Measurements from ENCODE around the gene PHF20.
"Not testable (repeated sequence)": the region's sequence is repeated elsewhere in the genome, so short reads cannot be mapped to it uniquely, and the experiment has no call there.

Gene PHF20

DNA sequence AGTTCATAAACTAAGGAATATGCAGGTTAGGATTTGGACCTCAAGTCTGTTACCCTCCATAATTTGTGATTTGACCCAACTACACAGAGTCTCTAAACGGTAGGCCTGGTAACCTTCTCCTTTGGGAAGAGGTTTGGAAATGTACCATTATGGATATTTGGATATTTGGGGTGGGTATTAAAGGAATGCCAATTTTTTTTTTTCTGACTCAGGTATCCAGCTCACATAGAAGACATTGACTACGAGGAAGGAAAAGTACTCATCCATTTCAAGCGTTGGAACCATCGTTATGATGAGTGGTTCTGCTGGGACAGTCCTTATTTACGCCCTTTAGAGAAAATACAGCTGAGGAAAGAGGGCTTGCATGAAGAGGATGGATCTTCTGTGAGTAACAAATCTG lies 70.5 kb downstream of the PHF20 start:
- DNase-seq: no peak

DNA sequence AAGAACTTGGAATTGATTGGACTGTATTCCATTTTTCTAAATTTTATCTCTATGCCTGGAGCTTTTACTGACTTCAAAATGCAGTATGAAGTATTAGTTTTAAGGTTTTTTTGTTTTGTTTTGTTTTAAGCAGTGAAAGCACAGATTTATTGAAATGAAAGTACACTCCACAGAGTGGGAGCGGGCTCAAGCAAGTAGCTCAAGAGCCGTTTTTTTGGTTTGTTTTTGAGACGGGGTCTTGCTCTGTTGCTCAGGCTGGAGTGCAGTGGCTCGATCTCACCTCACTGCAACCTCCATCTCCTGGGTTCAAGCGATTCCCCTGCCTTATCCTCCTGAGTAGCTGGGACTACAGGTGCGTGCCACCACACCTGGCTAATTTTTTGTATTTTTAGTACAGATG lies 72.1 kb downstream of the PHF20 start:
- DNase-seq: not testable (repeated sequence)

GRCh38 chr20:35845561-35845960 lies 73.7 kb downstream of the PHF20 start:
- peak; percentile 30 for DNase-seq

DNA sequence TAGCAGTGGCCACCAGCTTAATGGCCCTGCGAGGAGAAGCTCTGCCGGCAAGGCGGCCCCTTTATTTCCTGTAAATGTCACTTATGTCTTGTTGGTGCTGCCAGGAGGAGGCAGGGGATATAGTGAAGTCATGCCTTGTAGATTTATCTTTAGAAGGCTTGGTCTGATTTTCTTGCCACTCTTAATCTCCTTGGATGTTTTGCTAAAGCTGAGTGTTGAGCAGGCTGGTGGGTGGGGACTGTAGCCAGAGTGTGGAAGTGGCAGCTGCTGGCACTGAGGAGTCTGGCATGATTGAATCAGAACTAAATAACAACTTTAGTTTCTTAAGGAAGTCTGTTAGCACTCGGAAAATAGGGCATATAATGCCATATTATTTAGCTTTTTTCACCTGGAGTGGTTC lies 77.9 kb downstream of the PHF20 start:
- DNase-seq: no peak

DNA sequence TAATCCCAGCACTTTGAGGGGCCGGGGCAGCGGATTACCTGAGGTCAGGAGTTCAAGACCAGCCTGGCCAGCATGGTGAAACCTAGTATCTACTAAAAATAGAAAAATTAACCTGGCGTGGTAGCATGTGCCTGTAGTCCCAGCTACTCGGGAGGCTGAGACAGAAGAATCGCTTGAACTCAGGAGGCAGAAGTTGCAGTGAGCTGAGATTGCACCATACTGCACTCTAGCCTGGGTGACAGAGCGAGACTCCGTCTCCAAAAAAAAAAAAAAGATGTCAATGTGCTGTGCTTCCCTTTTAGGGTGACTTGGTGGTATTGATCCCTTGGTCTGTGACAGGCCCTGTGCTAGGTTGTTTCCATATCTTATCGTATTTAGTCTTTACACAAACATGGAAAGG lies 79.8 kb downstream of the PHF20 start:
- not testable (repeated sequence) for DNase-seq

- DNase-seq: peak; percentile 22
These were observed 83.0 kb downstream of the PHF20 start for GRCh38 chr20:35854713-35855348.

DNA sequence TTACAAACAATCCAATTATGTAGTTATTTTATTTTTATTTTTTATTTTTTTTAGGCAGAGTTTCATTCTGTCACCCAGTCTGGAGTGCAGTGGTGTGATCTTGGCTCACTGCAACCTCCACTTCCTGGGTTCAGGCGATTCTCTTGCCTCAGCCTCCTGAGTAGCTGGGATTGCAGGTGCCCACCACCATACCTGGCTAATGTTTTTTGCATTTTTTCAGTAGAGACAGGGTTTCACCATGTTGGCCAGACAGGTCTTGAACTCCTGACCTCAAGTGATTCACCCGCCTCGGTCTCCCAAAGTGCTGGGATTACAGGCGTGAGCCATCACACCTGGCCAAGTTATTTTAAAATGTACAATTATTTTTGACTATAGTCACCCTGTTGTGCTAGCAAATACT lies 83.8 kb downstream of the PHF20 start:
- DNase-seq: not testable (repeated sequence)

- DNase-seq: no peak
These were observed 85.1 kb downstream of the PHF20 start for GRCh38 chr20:35856866-35857265.

DNA sequence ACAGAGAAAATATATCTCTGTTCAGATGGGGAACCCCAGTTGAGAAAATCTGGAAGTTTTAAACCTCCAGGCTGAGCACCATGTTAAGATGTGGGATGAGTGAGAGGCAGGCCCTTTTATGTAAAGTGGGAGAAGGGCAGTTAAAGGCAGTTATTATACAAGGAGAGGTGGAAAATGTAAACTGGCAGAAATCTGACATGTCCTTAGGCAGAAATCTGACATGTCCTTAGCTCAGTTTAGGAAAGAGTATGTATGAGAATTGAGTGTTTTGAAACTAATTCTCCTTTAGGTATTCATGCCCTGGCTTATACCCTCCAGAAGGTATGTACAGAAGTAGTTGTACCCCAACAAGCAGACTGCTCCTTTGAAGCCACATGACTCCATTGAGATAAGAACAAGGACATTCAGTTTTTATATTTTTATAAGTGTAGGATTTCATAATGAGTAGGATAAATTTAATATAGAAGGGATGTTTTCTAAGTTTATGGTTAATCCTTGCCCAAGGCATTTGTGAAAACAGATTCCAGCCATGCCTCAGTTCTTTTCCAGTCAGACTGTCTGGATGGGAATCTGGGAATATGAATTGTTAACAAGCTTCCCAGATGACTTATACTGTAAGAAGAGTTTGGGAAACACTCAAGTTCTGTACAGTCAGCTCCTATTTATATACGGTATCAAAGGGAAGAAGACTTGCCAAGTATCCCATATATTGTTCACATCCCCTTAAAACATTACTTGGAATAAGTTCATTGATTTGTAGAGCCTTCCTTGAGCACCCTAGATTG lies 94.8 kb downstream of the PHF20 start:
- peak; percentile 91 for DNase-seq

- no peak for DNase-seq
These were observed 98.9 kb downstream of the PHF20 start for GRCh38 chr20:35870541-35871258.

- DNase-seq: no peak
These were observed 99.5 kb downstream of the PHF20 start for GRCh38 chr20:35871259-35871771.

GRCh38 chr20:35876033-35876320 lies 104.2 kb downstream of the PHF20 start:
- DNase-seq: no peak

- DNase-seq: no peak
These were observed 105.8 kb downstream of the PHF20 start for GRCh38 chr20:35877611-35878010.

DNA sequence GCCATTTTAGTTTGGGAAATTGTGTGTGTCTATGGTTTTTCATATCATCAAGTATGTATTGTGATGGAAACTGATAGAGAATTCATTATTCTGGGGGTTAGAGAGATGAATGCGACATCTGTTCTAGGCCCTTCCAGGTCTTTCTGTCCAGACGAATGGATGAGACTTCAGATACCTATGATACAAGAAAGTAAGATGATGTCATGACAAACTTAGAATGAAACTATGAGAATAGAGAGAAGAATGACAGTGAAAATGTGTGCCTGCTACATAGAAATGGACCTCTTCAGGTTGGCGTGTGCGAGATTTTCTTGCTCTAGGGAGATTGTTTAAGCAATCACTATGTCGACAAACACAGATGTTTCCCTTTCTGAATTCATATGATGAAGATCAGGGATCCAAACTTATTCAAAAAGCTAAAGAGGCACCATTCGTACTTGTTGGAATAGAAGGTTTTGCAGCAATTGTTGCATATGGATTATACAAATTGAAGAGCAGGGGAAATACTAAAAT lies 106.4 kb downstream of the PHF20 start:
- DNase-seq: no peak

DNA sequence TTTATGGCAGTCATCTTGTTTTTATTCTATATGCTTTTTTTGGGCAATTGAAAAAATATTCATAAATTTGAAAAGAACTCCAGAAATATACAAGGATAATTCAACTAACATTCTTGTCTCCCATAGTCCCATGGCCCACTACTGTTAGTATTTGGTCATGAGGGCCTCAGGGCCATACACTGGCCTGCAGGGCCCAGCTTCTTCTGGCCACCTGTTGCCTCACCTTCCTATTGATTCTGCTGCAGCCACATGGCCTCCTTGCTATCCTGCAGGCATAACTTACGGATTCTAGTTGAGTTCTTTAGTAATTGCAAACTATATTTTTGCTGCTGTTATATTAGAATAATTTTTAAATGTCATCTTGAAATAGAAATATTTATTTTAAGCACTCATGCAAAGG lies 109.9 kb downstream of the PHF20 start:
- DNase-seq: no peak

GRCh38 chr20:35882427-35883161 lies 110.8 kb downstream of the PHF20 start:
- not testable (repeated sequence) for DNase-seq

- peak; percentile 32 for DNase-seq
These were observed 111.5 kb downstream of the PHF20 start for GRCh38 chr20:35883336-35883777.

DNA sequence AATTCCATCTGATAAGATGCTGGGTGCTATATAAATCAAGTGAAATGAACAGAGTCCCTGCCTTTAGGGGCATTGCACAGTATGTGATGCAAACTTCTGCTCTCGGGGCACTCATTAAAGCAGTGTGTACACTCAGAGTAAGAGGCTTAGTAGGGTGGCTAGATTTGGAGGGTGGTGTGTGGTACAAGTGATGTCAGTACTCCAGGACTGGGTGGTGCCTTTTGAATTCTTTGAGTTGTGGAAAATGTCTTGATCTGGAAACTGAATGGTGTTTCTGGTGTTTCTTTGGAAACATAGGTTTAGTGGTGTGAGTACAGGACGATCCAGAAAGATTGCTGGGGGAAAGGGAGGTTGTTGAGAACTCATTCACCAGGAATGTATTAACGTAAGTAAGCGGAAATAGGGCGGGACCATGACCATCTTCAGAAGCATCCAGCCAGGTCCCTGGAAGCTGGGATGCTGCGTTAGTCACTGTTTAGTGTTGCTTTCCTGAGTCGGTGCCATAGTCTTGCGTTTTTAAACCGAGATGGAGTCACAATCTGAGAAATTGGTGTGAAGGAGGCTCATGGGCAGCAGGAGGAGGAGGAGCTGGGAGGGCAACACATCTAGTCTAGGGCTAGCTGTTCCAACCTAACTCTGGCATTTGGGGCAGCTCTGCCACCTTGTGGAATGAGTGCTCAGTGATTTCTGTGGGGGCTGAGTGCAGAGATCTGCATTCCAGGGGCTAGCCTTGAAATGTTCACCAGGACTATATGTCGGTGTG lies 112.1 kb downstream of the PHF20 start:
- peak; percentile 98 for DNase-seq

DNA sequence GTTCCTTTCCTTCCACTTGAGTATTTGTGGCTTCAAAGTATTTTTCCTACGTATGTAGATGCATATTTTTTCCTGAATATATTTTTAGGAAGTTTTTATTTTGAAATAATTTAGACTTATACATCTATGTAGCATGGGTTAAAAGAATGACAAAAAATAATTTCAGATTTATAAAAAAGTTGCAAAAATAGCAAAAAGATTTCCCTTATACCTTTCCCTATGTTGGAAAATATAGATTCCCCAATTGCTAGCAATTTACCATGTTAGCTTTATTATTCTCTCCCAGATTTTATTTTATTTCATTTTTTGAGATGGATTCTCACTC lies 112.7 kb downstream of the PHF20 start:
- DNase-seq: no peak

DNA sequence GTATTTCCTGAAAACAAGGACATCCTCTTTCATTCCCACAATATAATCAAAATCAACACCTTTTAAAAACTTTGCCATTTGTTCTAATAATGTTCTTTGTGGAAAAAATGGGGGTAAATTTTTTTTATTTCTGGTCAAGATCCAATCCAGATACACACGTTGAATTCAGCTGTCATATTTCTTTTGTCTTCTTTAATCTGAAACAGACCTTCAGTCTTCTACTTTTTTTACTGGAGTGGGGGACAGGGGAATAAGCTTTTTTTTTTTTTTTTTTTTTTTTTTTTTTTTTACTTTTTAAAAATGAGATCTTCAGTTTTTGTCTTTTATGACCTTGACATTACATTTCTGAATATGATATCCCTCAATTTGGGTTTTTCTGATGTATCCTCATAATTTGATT lies 113.4 kb downstream of the PHF20 start:
- DNase-seq: no peak

DNA sequence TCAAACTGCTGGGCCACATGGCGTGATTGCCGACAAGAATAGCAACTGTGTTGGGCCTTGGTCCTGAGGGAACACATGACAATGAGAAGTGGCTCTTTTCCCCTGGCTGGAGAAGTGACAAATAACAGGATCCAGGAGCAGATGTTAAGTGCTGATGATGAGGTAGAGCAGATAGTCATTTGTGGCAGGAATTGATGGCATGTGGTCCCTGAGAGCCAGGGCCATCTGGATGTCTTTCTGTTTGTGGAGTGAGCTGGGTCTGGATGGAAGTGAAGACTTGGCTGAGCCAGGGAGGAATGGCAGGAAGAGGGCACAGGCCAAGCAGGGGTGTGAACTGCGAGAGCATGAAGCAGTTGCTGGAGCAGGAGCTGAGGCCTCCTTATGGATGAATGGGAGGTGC lies 114.7 kb downstream of the PHF20 start:
- DNase-seq: no peak
